ENCODE data around the gene PSMD1.
A peak's percentile ranks its signal among the peaks of the same experiment; 100 is the strongest.
"Not testable (repeated sequence)": the region's sequence is repeated elsewhere in the genome, so short reads cannot be mapped to it uniquely, and the experiment has no call there.

PSMD1 gene

GRCh38 chr2:231056453-231057416, at the start of gene PSMD1:
TSS of gene PSMD1 (plus strand) at chr2:231056867. CDS start at chr2:231057026, 159 bp downstream.
- peak; percentile 86 to 92 for DNase-seq

GRCh38 chr2:231007286-231008098, 49.2 kb upstream of the PSMD1 start:
- DNase-seq, result no peak

GRCh38 chr2:231008131-231008530, 48.5 kb upstream of the PSMD1 start:
- no peak for DNase-seq

GRCh38 chr2:231009236-231009919, 47.3 kb upstream of the PSMD1 start:
- DNase-seq, result no peak

- DNase-seq, result no peak
Observed at GRCh38 chr2:231010201-231010730, 46.4 kb upstream of the PSMD1 start.

GRCh38 chr2:231011526-231011925, 45.1 kb upstream of the PSMD1 start:
- DNase-seq, result no peak

GRCh38 chr2:231012463-231012862, 44.2 kb upstream of the PSMD1 start:
- DNase-seq, result no peak

- DNase-seq, result no peak
Observed at GRCh38 chr2:231013820-231014219, 42.8 kb upstream of the PSMD1 start.

GRCh38 chr2:231015478-231015877, 41.2 kb upstream of the PSMD1 start:
- no peak for DNase-seq

GRCh38 chr2:231015926-231016325, 40.7 kb upstream of the PSMD1 start:
- DNase-seq, result no peak

GRCh38 chr2:231016566-231017230, 40.0 kb upstream of the PSMD1 start:
- no peak for DNase-seq

GRCh38 chr2:231017231-231017598, 39.5 kb upstream of the PSMD1 start:
- peak in 1 of 2 experiments; percentile 36 for DNase-seq

GRCh38 chr2:231018184-231018583, 38.5 kb upstream of the PSMD1 start:
- no peak for DNase-seq

GRCh38 chr2:231025059-231025458, 31.6 kb upstream of the PSMD1 start:
- DNase-seq, result not testable (repeated sequence)

- no peak for DNase-seq
Observed at GRCh38 chr2:231028889-231029288, 27.8 kb upstream of the PSMD1 start.

- DNase-seq, result no peak
Observed at GRCh38 chr2:231029563-231029962, 27.1 kb upstream of the PSMD1 start.

GRCh38 chr2:231030725-231031124, 25.9 kb upstream of the PSMD1 start:
- no peak for DNase-seq

- DNase-seq, result no peak
Observed at GRCh38 chr2:231032575-231033140, 24.0 kb upstream of the PSMD1 start.

- no peak for DNase-seq
Observed at GRCh38 chr2:231033147-231034132, 23.2 kb upstream of the PSMD1 start.

- no peak for DNase-seq
Observed at GRCh38 chr2:231034291-231034882, 22.3 kb upstream of the PSMD1 start.
